ENCODE measurements around the gene DEFB108B.
"Not testable (repeated sequence)": the region's sequence is repeated elsewhere in the genome, so short reads cannot be mapped to it uniquely, and the experiment has no call there.

- not testable (repeated sequence) for TF ChIP-seq CTCF, POLR2A (IDR thresholded peaks at IDR 0.05)
Observed at GRCh38 chr11:71867209-71867608, 34.2 kb downstream of the DEFB108B start.
